Tibial artery (tissue), 4 donors: ENCODE results near the gene ZBTB16.

ENCODE experiments used
- DNase-seq, 2 donors: peaks; one replicate each; pipeline ENCODE4 v3.0.0-alpha.2; 2019
- H3K27ac ChIP-seq, 2 donors: fragments of 200-600 bp; sonication (generic) in 1 of 2; 1 replicate in 1 of 2; 2 replicates in 1 of 2; pipeline ENCODE4 v1.5.1; 2018 to 2019; ENCODE audit warnings: mild to moderate bottlenecking in 1 of 2
- H3K27me3 ChIP-seq, 2 donors: fragments of 200-600 bp; sonication (generic) in 1 of 2; one replicate each; pipeline versions ENCODE4 v1.5.1 to v1.6.0; 2016 to 2019
- H3K36me3 ChIP-seq, 3 donors: fragments of 200-600 bp; sonication (generic) in 2 of 3; one replicate each; pipeline ENCODE4 v1.5.1; 2016 to 2019; ENCODE audit warnings: mild to moderate bottlenecking in 2 of 3
- H3K4me1 ChIP-seq, 4 donors: fragments of 200-600 bp; sonication (generic) in 2 of 4; 1 replicate in 3 of 4; 2 replicates in 1 of 4; pipeline ENCODE4 v1.5.1; 2016 to 2019
- H3K4me3 ChIP-seq, 2 donors: fragments of 200-600 bp; sonication (generic) in 1 of 2; 1 replicate in 1 of 2; 2 replicates in 1 of 2; pipeline ENCODE4 v1.5.1; 2018 to 2019; ENCODE audit warnings: mild to moderate bottlenecking in 2 of 2
- H3K9me3 ChIP-seq, 3 donors: fragments of 200-600 bp; sonication (generic) in 1 of 3; one replicate each; pipeline ENCODE4 v1.5.1; 2016 to 2019
- CTCF ChIP-seq, 2 experiments: fragments of 200-600 bp in 1 of 2; fragments of 450-650 bp in 1 of 2; IDR thresholded peaks; one replicate each; pipeline ENCODE4 v1.5.1; 2017 to 2019; ENCODE audit warnings: antibody characterized with exemption in 2 of 2, mild to moderate bottlenecking in 1 of 2, moderate library complexity in 1 of 2
- intact Hi-C: fragments of 100-400 bp; cut with DNase I; formaldehyde crosslinking; loops from one replicate; pipeline ENCODE4 v1.15.0; 2023; ENCODE audit warnings: low total_unique reads

The ZBTB16 gene

DNA sequence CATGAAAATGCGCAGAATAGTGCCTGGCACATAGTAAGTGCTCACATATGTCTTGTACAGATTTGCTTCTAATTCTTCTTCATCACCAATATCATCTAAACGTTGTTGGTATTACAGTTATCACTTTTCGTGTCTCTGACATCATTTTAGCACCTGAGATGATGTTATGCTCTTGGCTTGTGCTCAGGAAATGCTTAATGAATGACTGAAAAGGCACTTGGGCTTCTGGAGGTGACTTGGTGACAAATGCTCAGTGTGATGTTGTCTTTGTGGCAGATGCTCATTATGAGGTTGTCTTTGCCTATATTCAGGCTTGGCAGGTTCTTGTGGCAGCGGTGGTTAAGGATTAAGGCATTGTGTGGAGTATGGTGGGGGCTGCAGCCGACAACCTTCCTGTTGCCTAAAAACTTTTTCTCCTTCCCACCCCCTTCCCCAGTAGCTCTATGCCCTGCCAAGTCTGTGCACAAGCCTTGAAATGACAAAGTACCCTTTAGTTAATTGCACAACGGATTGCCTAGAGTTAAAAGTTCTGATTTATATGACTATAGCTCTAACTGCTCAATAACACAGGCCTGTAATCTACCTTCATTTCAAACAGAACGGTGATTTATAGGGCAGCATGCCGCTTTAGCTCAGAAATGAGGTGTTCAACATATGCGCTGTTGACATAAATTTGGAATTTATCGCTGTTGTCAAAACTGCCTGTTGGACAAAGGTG is 82.5 kb downstream of the ZBTB16 start:
- peak in 1 of 2 donors; percentile 32 for DNase-seq
- Histone ChIP-seq H3K36me3 (peaks cover 40 to 61% (median 60%) of the 10 kb centered on the region in 3 donors), H3K27me3 (no peaks in the 10 kb centered on the region), H3K9me3 (no peaks in the 10 kb centered on the region), H3K27ac (peak overlapping the region; percentile 94 to 95), H3K4me3 (peak overlapping the region in 1 of 2 donors; percentile 7), H3K4me1 (peaks cover 0 to 100% (median 98%) of the 10 kb centered on the region in 4 donors)
- intact Hi-C loops: no loop called here
- no peak for TF ChIP-seq CTCF (IDR thresholded peaks at IDR 0.05)

DNA sequence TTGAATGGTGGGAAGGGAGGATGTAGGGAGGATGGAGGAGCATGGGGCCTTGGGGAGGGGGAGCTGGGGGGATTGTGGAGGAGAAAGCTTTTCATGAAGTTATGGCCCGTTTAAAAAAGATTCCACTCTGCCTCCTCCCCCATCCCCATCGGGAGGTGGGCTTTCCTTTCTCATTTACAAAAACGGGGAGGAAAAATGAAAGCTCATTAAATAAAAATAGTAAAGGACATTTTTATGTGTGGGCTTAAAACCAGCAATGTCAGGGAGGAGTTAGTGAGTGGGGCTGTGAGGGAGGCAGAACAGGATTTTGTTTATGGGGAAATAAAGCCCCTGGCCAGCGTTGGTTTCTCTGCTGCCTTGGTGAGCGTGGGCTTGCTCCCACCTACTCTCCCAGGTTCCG is 83.2 kb downstream of the ZBTB16 start:
- intact Hi-C loops: no loop called here
- peak overlapping the region; percentile 94 to 95 for H3K27ac ChIP-seq
- no peak for DNase-seq

DNA sequence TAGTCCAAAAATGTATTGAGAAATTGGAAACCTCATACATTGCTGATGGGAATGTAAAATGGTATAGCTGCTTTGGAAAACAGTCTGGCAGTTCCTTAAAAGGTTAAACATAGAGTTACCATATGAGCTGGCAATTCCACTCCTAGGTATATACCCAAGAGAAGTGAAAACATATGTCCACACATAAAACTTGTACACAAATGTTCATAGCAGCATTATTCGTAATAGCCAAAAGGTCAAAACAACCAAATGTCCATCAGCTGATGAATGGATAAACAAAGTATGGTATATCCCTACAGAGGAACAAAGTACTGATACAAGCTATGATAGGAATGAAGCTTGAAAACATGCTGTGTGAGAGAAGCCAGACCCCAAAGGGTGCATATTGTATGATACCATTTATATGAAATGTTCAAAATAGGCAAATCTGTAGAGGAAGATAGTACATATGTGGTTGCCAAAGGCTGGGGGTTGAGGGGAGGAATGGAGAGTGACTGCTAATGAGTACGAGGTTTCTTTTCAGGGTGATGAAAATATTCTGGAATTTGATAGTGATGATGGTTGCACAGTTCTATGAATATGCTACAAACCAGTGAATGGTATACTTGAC is 85.8 kb downstream of the ZBTB16 start:
- no peak for TF ChIP-seq CTCF (IDR thresholded peaks at IDR 0.05)
- Histone ChIP-seq H3K4me1 (peaks cover 0 to 100% (median 96%) of the 10 kb centered on the region in 4 donors), H3K36me3 (peaks cover 22 to 33% (median 28%) of the 10 kb centered on the region in 3 donors), H3K9me3 (no peaks in the 10 kb centered on the region), H3K27ac (peak overlapping the region; percentile 94 to 95), H3K27me3 (no peaks in the 10 kb centered on the region), H3K4me3 (no peak overlapping the region)
- intact Hi-C loops: no loop called here
- no peak for DNase-seq

More for the DNA sequence above, 83.2 kb downstream of the ZBTB16 start:
- Histone ChIP-seq H3K4me1 (peaks cover 0 to 100% (median 97%) of the 10 kb centered on the region in 4 donors), H3K9me3 (no peaks in the 10 kb centered on the region), H3K36me3 (peaks cover 34 to 54% (median 53%) of the 10 kb centered on the region in 3 donors), H3K27me3 (no peaks in the 10 kb centered on the region), H3K4me3 (peak overlapping the region in 1 of 2 donors; percentile 7)
- TF ChIP-seq CTCF (IDR thresholded peaks at IDR 0.05): no peak

GRCh38 chr11:114147375-114148012 is 88.0 kb downstream of the ZBTB16 start:
- Histone ChIP-seq H3K36me3 (peaks cover 5 to 21% (median 5%) of the 10 kb centered on the region in 3 donors), H3K27ac (peak overlapping the region; percentile 94 to 95), H3K4me1 (peaks cover 0 to 100% (median 96%) of the 10 kb centered on the region in 4 donors), H3K4me3 (no peak overlapping the region), H3K27me3 (no peaks in the 10 kb centered on the region), H3K9me3 (no peaks in the 10 kb centered on the region)
- no peak for TF ChIP-seq CTCF (IDR thresholded peaks at IDR 0.05)
- intact Hi-C loops: no loop called here
- no peak for DNase-seq

- no peak overlapping the region for H3K4me3 ChIP-seq
- peaks cover 0 to 100% (median 96%) of the 10 kb centered on the region in 4 donors for H3K4me1 ChIP-seq
- H3K27ac ChIP-seq: peak overlapping the region; percentile 94 to 95
Measured at GRCh38 chr11:114148013-114148382, 88.5 kb downstream of the ZBTB16 start.

More at GRCh38 chr11:114148013-114148382, 88.5 kb downstream of the ZBTB16 start:
- no peak for DNase-seq
- Histone ChIP-seq H3K27me3 (no peaks in the 10 kb centered on the region), H3K9me3 (no peaks in the 10 kb centered on the region), H3K36me3 (peaks cover 4 to 19% (median 5%) of the 10 kb centered on the region in 3 donors)
- TF ChIP-seq CTCF (IDR thresholded peaks at IDR 0.05): no peak
- intact Hi-C loops: no loop called here
